Measurements from ENCODE around the gene TGM1.

DNA sequence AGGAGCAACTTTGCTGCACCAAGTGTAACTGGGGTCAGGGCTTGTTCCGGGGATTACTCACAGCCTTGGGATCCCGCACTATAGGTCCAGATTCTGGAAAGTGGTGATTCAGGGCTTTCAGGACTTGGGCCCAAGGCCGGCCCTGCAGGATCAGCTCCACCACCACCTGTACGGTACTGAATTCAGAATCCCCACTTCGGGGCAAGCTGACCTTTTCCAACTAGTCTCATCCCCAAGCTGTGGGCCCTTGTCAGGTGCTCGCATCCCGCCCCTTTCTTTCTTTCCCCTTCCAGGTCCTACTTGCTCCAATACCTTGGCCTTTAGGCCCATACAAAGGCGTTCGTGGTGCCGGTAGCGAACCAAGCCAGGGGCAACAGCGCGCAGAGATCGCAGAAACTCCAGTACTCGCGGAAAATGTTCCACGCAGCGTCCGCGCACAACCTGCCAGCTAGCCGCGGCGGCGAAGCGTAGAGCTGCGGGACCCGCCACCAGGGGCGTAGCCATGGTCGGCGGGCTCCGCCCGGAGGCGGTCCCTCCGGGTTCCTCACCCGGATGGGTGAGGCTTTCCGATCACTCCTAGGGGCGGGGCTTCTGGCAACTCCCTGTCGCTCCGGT is 21.0 kb downstream of the TGM1 start:
- TF ChIP-seq POLR2A (IDR thresholded peaks at IDR 0.05), result no peak
- TF ChIP-seq, protein P1, sequence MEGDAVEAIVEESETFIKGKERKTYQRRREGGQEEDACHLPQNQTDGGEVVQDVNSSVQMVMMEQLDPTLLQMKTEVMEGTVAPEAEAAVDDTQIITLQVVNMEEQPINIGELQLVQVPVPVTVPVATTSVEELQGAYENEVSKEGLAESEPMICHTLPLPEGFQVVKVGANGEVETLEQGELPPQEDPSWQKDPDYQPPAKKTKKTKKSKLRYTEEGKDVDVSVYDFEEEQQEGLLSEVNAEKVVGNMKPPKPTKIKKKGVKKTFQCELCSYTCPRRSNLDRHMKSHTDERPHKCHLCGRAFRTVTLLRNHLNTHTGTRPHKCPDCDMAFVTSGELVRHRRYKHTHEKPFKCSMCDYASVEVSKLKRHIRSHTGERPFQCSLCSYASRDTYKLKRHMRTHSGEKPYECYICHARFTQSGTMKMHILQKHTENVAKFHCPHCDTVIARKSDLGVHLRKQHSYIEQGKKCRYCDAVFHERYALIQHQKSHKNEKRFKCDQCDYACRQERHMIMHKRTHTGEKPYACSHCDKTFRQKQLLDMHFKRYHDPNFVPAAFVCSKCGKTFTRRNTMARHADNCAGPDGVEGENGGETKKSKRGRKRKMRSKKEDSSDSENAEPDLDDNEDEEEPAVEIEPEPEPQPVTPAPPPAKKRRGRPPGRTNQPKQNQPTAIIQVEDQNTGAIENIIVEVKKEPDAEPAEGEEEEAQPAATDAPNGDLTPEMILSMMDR (IDR thresholded peaks at IDR 0.05), result peak; percentile 57 to 90 (median 88)
- no peak for TF ChIP-seq POLR2AphosphoS5 (IDR thresholded peaks at IDR 0.05)
